Measurements from ENCODE around the gene SENP8. TPM values are rescaled to one million over a fixed set of nuclear protein-coding genes. Genes with fewer than 3 reads are reported as not detected.
"Not testable (repeated sequence)": the region's sequence is repeated elsewhere in the genome, so short reads cannot be mapped to it uniquely, and the experiment has no call there.

SENP8 gene
- total RNA-seq, 2 experiments from 2014 or later: 2.8 TPM

DNA sequence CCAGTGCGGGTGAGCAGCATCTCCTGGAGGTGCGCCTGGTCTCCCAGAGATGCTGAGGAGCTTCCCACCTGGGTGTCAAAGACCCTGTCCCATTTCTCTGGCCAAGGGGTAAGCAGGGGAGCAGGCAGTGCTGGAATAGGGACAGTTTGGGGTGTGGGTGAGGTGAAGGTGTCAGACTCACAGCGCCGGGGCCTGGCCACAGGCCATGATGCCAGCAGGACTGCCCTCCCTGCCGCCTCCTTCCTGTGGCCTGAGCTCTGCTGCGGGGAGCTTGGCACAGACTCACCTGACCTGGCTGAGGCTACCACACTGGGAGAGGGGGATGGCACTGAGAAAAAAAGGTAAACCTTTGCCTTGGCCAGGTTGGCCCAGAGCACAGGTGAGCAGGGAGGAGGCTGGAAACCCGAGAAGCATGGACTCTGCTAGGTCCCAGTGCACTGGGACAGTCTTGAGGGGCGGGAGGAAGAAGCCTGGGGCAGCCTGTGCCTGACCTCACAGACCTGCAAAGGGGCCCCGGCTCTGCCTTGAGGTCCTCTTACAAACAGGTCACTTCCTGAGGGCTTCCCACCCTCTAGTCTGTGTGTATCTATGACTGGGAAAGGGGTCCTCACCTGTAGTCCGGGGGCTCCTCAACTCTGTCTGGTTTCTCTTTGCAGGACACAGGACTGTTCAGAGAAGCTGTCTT, 51.2 kb downstream of the SENP8 start:
- CTCF ChIA-PET: interaction anchor here (1.0 kb wide), 1 partner anchor 13 kb away, joined by 4 read pairs; no protein-coding TSS in a partner anchor
- ATAC-seq (no peak), DNase-seq (no peak)
- no peak for TF ChIP-seq CTCF (IDR thresholded peaks at IDR 0.05)
- no peak overlapping the region for H3K4me3 Mint-ChIP-seq
- no peaks in the 10 kb centered on the region for H3K9me3 Mint-ChIP-seq
- intact Hi-C loops (cut with micrococcal nuclease): no loop called here
- H3K27me3 Mint-ChIP-seq: no peaks in the 10 kb centered on the region
- H3K4me1 Mint-ChIP-seq (ENCODE audit: low read depth): peaks cover 6% of the 10 kb centered on the region
- H3K27ac Mint-ChIP-seq: no peak overlapping the region
- no peaks in the 10 kb centered on the region for H3K36me3 Mint-ChIP-seq (ENCODE audit: low read depth)
- POLR2A ChIA-PET: no interaction called here

- no peak for TF ChIP-seq CTCF (IDR thresholded peaks at IDR 0.05)
- ATAC-seq (no peak), DNase-seq (no peak)
- Mint-ChIP-seq H3K9me3 (no peaks in the 10 kb centered on the region), H3K27ac (no peak overlapping the region), H3K4me3 (no peak overlapping the region), H3K4me1 (ENCODE audit: low read depth) (peaks cover 6% of the 10 kb centered on the region), H3K36me3 (ENCODE audit: low read depth) (no peaks in the 10 kb centered on the region), H3K27me3 (no peaks in the 10 kb centered on the region)
- ChIA-PET CTCF (interaction anchor here (0.8 to 1.0 kb wide), 2 partner anchors 14 kb away, joined by 3 to 4 read pairs; no protein-coding TSS in a partner anchor), POLR2A (no interaction called here)
- intact Hi-C loops (cut with micrococcal nuclease): no loop called here
Measured at GRCh38 chr15:72169921-72170611, 51.9 kb downstream of the SENP8 start.

DNA sequence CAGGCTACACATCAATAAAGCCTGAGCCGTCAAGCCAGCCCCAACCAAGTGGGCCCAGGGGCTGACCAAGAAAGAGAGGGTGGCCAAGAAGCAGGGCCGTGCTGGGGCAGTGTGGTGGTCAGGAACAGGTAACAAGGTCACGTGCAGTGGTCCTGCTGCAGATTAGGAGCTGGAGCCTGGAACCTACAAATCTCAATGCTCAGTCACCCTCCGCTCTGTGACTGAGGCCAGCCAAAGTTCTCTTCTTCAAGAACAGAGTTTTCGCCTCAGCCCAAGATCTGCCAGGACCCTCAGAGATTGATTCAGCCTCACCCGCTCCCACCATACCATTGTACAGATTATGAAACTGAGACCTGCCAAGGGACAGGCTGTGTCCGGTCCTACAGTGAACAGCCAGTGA, 52.5 kb downstream of the SENP8 start:
- no peak for TF ChIP-seq CTCF (IDR thresholded peaks at IDR 0.05)
- no peak for DNase-seq
- no peak overlapping the region for H3K4me3 Mint-ChIP-seq
- H3K27ac Mint-ChIP-seq: no peak overlapping the region
- intact Hi-C loops (cut with micrococcal nuclease): no loop called here
- H3K9me3 Mint-ChIP-seq: no peaks in the 10 kb centered on the region
- ChIA-PET POLR2A (no interaction called here), CTCF (interaction anchor here (0.8 kb wide), 1 partner anchor 15 kb away, joined by 3 read pairs; no protein-coding TSS in a partner anchor)
- no peak for ATAC-seq
- no peaks in the 10 kb centered on the region for H3K27me3 Mint-ChIP-seq
- H3K36me3 Mint-ChIP-seq (ENCODE audit: low read depth): no peaks in the 10 kb centered on the region
- peaks cover 6% of the 10 kb centered on the region for H3K4me1 Mint-ChIP-seq (ENCODE audit: low read depth)

DNA sequence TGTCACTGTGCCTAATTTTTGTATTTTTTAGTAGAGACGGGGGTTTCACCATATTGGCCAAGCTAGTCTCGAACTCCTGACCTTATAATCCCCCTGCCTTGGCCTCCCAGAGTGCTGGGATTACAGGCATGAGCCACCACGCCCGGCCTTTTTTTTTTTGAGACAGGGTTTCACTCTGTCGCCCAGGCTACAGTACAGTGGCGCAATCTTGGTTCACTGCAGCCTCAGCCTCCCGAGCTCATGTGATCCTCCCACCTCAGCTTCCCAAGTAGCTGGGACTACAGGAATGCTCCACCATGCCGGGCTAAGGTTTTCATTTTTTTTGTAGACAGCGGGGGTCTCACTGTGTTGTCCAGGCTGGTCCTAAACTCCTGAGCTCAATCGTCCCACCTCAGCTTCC, 53.8 kb downstream of the SENP8 start:
- H3K9me3 Mint-ChIP-seq; H3K4me1 Mint-ChIP-seq (ENCODE audit: low read depth); H3K27me3 Mint-ChIP-seq; H3K36me3 Mint-ChIP-seq (ENCODE audit: low read depth); intact Hi-C loops (cut with micrococcal nuclease); H3K27ac Mint-ChIP-seq; ATAC-seq; POLR2A ChIA-PET; H3K4me3 Mint-ChIP-seq; DNase-seq; CTCF ChIA-PET: not testable (repeated sequence)

GRCh38 chr15:72172796-72173195, 54.6 kb downstream of the SENP8 start:
- no peak for TF ChIP-seq CTCF (IDR thresholded peaks at IDR 0.05)
- Mint-ChIP-seq H3K27me3 (no peaks in the 10 kb centered on the region), H3K36me3 (ENCODE audit: low read depth) (no peaks in the 10 kb centered on the region), H3K9me3 (no peaks in the 10 kb centered on the region), H3K4me1 (ENCODE audit: low read depth) (peaks cover 6% of the 10 kb centered on the region), H3K4me3 (no peak overlapping the region), H3K27ac (no peak overlapping the region)
- ChIA-PET CTCF (interaction anchor here (1.0 kb wide), 1 partner anchor 40 kb away, joined by 3 read pairs; no protein-coding TSS in a partner anchor), POLR2A (interaction anchor here (0.7 kb wide), 1 partner anchor 372 kb away, joined by 3 read pairs; no protein-coding TSS in a partner anchor)
- no peak for ATAC-seq
- intact Hi-C loops (cut with micrococcal nuclease): no loop called here
- DNase-seq: no peak

Measured in activated CD8-positive, alpha-beta T cell treated with anti-CD3 and anti-CD28 coated beads for 36 hours (primary cell).